Measurements from ENCODE around the gene SHC3.
"Not testable (repeated sequence)": the region's sequence is repeated elsewhere in the genome, so short reads cannot be mapped to it uniquely, and the experiment has no call there.

SHC3 gene, protein sequence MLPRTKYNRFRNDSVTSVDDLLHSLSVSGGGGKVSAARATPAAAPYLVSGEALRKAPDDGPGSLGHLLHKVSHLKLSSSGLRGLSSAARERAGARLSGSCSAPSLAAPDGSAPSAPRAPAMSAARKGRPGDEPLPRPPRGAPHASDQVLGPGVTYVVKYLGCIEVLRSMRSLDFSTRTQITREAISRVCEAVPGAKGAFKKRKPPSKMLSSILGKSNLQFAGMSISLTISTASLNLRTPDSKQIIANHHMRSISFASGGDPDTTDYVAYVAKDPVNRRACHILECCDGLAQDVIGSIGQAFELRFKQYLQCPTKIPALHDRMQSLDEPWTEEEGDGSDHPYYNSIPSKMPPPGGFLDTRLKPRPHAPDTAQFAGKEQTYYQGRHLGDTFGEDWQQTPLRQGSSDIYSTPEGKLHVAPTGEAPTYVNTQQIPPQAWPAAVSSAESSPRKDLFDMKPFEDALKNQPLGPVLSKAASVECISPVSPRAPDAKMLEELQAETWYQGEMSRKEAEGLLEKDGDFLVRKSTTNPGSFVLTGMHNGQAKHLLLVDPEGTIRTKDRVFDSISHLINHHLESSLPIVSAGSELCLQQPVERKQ

DNA sequence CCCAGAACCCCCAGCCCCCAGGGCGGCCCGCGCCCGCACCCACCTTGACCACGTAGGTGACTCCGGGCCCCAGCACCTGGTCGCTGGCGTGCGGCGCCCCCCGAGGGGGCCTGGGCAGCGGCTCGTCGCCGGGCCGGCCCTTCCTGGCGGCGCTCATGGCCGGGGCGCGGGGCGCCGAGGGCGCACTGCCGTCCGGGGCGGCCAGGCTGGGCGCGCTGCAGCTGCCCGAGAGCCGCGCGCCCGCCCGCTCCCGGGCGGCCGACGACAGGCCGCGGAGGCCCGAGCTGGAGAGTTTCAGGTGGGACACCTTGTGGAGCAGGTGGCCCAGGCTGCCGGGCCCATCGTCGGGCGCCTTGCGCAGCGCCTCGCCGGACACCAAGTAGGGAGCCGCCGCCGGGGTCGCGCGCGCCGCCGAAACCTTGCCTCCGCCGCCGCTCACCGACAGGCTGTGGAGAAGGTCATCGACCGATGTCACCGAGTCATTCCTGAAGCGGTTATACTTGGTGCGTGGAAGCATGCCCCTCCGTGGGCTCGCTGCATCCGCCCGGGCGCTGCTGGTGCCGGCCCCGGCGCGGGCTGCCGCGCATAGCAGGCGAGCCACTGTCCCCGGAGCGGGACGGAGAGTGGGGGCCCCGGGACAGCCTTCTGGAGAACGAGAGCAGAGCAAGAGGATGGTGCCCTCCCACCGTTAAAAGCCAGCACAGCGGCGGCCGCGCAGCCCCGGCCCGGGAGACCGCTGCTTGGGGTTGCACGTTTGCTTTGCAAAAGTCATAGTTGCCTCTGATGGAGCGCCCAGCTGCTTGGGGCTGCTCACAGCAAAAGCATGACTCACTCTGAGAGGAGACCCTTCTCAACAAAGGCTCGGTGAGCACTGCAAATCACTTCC, at the start of gene SHC3:
SHC3 (minus strand) TSS at position 875 of the 886 bp plus-strand sequence; CDS start at position 517, 358 bp downstream.
- DNase-seq (ENCODE audit: low read depth), result no peak

DNA sequence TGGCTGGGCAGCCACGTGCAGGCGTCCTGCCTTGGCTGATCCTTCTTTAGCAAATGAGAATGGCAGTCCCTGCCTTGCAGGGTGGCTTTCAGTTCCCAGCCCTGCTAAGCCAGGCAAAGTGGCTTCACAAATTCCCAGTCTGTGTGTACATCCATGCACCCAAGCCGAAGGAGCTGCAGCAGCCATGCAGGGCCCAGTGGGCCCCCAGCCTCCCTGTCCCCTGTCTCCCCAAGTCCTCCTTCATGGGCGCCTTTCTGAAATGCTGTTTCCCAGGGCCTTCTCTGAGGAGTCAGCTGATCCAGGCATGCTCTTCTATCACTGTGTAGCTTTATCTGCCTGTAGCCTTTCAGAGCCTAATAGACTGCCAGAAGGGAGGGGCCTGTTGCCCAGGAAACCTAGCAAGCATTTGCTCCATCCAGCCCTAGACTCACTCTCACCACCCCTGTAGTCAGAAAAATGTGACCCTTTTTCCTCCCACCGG, 47.4 kb upstream of the SHC3 start:
- no peak for DNase-seq (ENCODE audit: low read depth)

DNA sequence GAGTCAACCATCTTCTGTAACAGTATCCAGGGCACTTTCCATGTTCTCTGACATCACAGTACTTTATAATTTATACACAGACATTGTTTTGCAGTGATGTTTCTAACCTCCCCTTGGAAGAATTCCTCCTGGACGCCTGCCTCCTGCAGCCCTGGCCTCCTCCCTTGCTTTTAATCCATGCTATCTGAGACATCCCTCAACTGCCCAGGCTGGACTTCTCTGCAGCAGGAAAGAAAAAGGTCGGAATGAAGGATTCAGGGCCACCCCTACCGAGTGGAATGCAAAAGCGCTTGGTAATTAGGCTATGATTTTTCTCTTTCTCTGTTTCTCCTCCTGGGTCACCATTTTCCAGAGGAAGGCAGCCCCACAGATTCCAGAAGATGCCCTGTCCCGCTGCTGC, 47.0 kb upstream of the SHC3 start:
- DNase-seq (ENCODE audit: low read depth), result no peak

DNA sequence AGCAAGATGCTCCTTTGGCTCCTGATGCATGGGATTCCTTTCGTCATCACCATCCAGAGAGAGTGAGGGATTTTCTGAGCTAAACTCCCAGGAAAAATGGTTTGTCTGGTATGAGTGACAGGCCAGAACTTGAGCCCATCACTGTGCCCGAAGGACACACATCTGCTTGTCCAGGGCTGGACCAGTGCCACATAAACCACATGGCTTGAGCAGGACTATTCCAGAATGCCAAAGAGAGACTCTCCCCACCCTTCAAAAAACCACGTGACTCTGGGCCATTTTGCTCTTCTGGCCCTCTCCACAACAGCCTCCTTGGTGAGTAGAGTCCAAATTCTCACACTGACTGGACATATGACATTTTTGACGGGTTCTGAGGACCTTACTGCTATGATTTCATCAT, 46.4 kb upstream of the SHC3 start:
- DNase-seq (ENCODE audit: low read depth), result no peak

DNA sequence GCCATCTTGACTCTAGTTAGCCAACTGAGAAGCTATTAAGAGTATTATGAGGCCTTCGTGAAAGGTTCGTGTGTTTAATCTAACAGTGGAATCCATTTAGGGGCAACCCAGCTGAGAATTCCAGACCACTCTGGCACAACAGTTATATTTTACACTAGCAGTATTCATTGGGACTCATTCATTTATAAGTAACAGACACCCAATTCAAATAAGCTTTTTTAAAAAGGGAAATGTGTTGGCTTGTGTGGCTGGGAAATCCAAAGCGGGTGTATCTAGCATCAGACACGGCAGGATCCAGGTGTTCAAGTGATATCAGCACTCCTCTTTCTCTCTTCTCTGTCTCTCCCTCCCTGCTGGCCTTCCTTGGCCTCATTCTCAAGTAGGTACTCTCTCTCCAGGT, 46.0 kb upstream of the SHC3 start:
- DNase-seq (ENCODE audit: low read depth), result no peak

DNA sequence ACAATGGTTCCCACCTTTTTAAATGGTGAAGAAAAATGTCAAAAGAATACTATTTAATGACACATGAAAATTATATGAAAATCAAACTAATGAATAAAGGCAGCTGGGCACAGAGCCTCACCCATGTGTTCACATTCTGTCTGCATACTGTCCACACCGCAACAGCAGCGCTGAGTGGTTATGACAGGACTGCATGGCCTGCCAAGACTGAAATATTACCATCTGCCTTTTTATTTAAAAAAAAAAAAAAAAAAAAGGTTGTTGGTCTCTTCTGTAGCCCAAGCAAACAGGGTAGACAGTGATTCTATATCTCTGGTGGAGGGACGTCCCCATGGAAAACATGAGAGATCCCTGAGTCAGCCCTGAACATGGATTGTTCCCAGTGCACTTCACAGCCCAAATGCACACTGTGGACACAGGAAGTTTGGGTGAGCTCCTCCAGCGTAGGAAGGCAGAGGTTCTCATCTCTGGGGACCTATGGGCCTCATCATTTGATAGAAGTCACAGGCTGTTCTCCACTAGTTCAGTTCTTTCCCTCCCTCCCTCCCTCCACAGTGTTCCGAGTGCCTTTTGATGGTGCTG, 44.9 kb upstream of the SHC3 start:
- no peak for DNase-seq (ENCODE audit: low read depth)

DNA sequence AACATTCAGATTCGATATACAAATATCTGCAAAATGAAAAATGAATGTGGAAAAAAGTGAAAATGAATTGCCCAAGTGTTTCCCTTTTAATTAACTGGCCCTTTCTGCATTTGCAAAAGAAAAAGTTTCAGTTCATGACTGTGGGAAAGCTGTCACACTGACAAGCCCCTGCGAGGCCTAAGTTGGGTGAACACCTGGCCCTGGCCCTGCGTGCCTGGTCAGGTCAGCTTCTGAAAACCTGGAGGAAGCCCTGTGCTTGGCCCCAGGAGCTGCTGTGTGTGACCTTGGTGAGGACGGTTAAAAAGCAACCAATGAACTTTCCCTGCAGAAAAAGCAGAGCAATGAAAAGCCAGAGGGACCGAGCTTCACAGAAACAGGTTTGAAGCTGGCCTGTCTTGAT, 41.0 kb upstream of the SHC3 start:
- no peak for DNase-seq (ENCODE audit: low read depth)

DNA sequence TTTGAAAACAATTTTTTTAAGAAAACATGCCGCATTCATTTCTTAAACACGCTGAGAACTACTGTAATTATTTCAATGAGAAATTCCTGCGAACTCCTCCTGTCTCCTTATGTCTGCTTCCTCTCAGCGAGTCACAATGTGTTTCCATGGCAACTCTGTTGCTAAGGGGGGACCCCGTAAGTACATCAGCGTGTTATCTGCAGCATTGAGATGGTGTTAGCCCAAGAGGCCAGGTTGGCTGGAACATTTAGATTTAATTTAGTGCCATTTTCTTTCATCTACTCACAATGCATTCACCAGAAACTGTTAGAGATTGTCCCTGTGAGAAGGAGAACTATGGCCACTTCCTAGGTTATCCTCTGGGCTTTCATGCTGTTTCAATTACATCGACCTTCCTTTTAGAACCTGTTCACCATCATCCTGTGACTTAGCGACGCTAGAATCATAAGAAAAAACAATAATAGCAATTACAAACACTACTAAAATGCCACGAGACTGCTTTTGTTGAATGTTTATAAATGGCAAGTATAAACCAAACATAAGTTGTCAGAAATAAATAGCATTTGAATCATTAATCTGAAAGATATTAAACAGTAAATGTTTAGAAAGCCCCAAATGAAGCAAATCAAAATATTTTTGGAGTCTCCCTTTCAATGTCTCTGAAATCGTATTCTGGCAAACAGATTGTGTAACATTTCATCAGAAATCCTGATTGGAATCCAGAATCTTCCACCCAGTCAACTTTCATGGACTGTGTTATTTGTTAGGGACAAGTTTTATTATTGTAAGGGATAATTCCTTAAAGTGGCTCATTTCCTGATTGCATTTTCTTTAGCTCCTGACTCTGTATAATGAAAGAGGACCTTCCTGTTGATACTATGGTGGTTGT, 39.7 kb upstream of the SHC3 start:
- no peak for DNase-seq (ENCODE audit: low read depth)

DNA sequence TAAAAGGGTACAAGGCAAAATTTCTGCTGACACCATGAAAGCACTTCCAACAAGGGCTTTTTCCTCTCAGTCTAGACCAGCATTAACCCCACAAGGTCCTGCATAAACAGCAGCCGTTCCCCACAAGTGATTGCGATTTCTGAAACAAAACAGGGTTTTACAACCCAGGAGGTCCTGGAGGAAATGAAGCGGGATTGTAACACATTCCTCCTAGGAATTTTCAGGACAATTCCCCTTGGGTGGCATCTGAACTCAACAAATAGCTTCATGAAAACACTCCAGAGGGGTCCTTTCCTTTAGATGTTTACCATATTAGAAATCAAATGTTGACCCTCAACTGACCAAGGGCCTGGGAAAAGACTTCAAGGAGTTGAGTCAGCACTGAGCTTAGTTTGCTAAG, 36.7 kb upstream of the SHC3 start:
- DNase-seq (ENCODE audit: low read depth), result no peak

DNA sequence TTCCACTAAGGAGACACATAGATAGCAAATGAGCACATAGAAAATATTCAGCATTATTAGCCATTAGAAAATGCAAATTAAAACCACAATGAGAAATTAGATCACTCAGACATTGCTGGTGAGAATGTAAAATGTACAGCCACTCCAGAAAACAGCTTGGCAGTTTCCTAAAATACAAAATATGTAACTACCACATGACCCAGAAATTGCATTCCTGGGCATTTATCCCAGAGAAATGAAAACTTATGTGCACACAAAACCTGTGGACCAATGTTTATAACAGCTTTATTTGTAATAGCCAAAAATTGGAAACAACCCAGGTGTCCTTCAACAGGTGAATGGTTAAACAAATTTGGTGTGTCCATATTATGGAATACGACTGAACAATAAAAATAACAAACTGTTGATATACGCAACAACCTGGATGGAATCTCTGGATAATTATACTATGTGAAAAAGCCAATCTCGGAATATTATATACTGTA, 34.8 kb upstream of the SHC3 start:
- DNase-seq (ENCODE audit: low read depth), result no peak

DNA sequence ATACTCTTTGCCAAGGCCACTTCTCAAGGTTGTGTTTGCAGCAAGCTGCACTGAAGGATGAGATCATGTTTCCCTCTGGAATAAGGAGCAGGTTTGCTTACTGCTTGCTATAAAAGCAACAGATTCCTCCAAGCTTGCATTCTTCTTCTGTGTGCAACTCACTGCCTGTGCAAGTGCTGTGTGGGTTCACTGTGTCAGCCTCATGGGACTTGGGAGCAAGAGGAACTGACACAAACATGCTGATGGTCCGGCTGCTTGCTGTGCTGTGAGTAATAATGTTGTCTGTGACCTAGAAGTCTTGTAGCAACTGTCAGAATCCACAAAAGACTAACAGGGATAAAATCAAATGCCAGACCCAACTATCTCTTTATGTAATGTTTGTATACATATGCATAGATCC, 33.6 kb upstream of the SHC3 start:
- DNase-seq (ENCODE audit: low read depth), result no peak

DNA sequence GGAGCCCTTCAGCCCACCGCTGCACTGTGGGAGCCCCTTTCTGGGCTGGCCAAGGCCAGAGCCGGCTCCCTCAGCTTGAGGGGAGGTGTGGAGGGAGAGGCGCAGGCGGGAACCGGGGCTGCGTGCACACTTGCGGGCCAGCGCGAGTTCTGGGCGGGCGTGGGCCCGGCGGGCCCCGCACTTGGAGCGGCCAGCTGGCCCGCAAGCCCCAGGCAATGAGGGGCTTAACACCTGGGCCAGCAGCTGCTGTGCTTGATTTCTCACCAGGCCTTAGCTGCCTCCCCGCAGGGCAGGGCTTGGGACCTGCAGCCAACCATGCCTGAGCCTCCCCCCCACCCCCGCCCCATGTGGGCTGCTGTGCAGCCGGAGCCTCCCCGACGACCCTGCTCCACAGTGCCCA, 30.7 kb upstream of the SHC3 start:
- not testable (repeated sequence) for DNase-seq (ENCODE audit: low read depth)

DNA sequence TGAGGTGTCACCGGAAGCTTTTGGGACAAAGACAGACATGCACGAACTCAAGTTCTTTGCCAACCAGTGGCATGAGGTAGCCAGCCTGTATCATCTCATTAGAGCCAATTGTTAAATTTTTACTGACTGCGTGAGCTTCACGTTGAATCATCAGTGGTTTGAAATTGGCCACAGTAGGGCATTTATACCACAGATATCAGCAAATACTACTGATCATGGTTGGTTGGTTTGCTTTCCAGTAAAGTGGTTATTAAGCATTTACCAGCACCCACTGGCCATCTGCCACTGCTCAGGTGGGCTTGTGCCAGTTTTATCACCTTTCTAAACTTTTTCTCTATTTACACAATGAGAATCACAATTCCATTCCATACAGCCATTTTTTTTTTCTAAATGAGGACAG, 28.4 kb upstream of the SHC3 start:
- no peak for DNase-seq (ENCODE audit: low read depth)

DNA sequence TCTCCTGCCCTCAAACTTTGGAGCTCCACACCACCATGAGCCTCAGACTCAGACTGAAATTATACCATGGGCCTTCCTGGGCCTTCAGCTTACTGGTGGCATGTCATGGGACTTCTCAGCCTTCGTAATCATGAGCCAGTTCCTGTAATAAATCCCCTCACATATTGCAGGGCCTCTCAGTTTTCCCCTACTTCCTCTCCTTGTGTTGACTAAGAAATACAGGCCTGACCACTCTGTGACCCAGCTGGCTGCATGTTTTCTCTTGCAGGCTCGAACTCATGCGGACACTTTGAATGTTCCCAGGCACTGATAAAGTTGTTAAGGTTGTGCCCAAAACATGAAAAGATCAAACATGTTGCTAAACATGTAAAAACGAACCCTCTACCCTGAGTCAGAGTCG, 26.2 kb upstream of the SHC3 start:
- DNase-seq (ENCODE audit: low read depth), result no peak

DNA sequence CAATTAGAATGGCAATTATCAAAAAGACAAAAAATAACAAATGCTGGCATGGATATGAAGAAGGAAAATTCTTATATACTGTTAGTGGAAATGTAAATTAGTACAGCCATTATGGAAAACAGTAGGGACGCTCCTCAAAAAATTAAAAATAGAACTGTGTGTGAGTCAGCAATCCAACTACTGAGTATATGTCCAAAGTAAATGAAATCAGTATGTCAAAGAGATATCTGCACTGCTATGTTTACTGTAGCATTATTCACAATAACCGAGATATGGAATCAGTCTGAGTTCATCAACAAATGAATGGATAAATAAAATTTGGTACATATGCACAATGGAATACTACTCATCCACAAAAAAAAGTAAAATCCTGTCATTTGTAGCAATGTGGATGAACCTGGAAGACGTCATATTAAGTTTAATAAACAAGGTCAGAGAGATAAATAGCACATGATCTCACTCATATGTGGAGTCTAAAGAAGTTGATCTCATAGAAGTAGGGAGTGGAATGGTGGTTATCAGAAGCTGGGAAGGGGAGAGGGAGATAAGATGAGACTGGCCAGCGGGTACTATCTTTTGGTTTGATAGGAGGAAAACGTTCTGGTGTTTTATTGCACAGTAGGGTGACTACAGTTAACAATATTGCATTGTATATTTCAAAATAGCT, 16.6 kb upstream of the SHC3 start:
- DNase-seq (ENCODE audit: low read depth), result no peak

DNA sequence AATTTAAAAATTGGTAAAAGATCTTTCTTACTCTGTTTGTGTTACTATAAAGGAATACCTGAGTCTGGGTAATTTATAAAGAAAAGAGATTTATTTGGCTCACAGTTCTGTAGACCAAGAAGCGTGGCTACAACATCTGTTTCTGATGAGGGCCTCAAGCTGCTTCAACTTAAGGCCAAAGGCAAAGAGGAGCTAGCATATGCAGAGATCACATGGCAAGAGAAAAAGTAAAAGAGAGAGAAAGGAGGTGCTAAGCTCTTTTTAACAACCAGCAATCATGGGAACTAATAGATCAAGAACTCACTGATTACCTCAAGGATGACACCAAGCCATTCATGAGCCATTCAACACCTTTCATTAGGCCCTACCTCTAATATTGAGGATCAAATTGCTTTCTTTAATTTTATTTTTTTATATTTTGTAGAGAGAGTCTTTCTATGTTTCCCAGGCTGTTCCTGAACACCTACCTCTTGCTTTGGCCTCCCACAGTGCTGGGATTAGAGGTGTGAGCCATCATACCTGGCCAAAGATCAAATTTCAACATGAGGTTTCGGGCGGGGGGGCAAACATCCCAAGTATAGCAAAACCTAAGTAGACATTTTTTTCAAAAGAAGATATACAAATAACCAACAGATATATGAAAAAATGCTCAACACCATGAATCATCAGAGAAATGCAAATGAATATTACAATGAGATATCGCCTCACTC, 16.0 kb upstream of the SHC3 start:
- DNase-seq (ENCODE audit: low read depth), result no peak

DNA sequence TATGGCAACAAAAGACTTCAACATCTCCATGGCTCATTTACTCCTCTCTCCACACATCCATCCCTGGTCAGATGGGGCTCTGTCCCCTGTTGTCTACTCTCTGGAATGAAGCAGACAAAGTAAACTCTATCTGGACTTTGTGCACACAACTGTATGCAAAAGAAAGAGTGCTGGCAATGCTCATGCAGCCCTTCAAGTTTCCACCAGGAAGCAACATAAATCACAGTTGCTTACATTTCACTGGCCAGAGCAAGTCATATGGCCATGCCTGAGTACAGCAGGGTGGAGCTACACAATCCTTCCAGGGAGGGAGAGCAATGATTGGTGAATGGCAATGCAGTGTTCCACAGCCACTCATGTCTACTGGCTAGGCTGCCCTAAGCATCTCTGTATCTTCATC, 12.4 kb upstream of the SHC3 start:
- DNase-seq (ENCODE audit: low read depth), result no peak

DNA sequence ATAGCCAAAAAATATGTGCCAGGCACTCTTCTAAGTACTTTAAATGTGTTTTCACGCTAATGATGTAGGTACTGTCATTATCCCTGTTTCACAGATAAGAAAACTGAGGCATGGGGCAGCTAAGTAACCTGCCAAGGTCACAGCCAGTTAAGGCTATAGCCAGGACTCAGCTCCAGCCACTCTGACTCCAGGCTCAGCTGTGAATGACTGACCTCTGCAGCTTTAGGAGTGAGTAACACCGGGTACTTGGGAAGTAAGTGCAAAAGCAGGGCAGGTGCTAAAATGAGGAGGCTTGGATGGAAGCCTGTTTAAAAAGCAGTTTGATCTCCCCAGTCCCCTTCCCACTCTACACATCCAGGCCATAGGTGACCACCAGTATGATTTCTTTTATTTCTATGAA, 10.6 kb upstream of the SHC3 start:
- DNase-seq (ENCODE audit: low read depth), result no peak

DNA sequence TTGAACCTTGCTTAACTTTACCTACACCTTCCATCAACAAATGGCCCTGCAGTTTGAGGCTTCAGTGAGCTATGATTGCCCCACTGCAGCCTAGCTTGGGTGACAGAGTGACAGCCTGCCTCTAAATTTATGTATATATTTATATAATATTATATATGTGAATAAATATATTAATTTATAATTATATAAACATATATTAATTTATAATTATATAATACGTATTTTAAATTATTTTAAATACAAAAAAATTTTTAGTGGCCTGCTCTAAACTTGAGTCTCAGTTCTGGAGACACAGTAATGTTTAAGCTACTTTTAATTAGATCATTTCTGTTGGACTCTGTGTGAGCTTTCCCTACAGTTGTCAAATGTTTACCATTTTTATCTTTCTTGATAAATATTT, 9.3 kb upstream of the SHC3 start:
- DNase-seq (ENCODE audit: low read depth), result no peak

DNA sequence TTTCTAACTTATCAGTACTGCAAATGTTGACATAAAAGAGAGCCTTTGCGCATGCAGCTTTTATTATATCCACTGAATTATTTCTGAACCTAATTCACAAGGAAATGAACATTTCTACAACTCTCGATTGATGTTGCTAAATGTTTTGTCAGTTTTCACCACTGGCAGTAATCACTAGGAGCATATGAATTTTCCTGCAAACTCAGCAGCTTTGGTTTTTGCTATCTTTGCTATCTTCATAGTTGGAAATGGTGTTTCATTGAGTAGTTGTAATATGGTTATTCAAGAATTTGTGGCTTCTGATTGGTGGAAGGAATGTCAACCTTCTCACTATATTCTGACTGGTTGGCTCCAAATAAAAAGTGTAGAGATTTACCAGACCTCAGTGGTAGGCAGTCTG, 8.9 kb upstream of the SHC3 start:
- no peak for DNase-seq (ENCODE audit: low read depth)
